HG02973 (cell line): ENCODE data around the gene PKHD1.
A peak's percentile ranks its signal among the peaks of the same experiment; 100 is the strongest.

Source experiments
- ATAC-seq: cut with Tn5 transposase; IDR thresholded peaks from one replicate; pipeline ENCODE4 v1.9.1; 2021; ENCODE audit warnings: moderate library complexity; ENCODE audit not compliant: unreplicated experiment

Gene PKHD1

DNA sequence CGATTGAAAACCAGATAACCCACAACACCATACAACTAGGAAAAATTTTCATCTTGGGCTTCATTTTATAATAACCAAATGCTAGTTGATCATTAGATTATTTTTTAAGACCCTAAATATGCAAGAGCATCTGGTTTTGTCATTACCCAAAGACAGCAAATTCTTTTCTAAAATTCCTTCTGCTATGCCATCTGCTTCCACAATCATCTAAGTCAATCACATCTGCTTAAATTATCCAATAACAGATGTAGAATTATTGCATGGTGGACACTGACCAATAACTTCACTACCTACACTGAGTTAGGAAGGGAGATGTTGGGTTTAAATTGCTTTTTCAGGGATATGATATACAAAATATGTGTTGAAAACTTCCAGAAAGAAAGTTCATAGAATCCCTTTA, 41.9 kb downstream of the PKHD1 start:
- no peak for ATAC-seq

DNA sequence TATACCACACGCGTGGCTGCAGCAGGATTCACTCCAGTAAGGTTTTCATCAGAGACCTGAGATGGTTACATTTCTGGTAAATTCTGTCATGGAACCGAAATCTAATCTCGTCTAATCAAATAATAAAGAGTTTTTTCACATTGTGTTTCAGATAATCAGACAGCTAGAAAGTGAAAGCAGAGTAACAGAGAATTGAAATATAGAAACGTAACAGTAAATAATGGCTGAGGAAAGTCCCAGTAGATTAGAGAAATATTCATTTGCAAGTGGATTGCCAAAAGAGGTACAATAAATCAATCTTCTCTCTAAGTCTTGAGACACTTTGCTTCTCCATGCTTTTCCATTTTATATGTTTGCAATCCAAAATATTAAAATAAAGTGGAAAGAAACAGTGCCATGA, 42.4 kb downstream of the PKHD1 start:
- no peak for ATAC-seq

DNA sequence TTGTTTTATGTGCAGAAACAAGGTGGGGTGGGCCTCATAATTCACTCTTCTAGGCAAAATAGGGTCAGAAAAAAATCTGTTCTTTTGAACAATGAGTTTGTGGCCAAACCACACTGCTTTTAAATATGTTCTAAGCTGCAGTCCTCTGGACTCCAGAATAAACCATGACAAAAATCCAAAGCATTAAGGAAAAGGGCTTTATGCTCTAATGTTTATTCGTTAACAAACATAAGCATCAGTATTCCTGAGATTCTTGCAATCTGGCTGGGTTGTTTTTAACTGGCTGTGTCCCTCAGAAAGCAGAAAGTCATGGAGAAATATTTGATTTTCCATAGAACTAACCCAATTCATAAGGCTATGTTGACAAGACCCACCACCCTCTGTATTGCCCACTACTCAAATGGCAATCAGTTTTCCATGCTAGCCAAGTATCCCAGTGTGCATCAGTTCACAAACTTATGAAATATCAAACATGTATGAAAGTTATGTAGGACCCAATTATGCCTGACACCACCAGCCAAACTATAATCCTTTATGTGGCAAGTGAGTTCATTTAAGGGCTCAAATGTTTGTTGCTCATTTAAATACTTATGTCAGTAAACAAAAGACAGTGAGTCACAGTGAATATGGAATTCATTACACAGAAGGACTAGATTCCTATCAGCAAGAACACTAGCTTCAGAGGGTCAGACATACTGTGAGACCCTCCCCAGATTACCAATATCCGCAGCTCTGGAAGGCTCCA, 45.1 kb downstream of the PKHD1 start:
- no peak for ATAC-seq

DNA sequence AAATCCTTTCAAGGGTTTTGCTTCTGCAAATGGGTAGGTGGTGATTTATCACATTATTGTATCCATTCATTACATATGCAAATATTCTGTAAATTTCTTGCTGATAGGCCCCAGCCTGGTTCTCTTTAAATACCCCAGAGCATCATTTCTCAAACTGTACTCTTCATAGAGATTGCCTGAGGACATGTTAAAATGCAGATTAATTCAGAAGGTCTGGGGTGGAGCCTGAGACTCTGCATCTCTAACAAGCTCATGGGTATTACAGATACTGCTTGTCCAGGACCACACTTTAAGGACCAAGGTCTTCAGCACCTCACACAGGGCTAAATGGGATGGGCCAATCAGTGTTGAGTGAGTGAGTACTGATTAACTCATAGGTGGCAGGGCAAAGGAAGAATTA, 46.3 kb downstream of the PKHD1 start:
- no peak for ATAC-seq

DNA sequence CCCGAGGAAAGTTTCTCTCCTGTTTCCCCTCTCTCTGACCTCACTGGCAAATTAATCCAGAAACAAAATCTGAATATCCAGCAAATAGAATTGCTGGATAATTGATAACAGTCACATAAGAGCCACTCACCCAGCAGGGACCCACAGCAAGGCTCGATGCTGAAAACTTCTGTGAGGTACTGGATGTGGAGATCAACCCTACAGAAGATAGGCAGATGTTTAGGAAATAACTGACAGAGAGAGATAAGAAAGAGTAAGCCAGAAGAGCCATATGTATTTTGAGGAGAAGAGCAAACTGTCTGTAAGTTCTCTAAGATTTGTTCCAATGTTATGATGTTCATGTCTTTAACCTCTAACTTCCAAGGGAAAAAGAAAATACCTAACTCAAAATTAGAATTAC, 59.7 kb downstream of the PKHD1 start:
- no peak for ATAC-seq

DNA sequence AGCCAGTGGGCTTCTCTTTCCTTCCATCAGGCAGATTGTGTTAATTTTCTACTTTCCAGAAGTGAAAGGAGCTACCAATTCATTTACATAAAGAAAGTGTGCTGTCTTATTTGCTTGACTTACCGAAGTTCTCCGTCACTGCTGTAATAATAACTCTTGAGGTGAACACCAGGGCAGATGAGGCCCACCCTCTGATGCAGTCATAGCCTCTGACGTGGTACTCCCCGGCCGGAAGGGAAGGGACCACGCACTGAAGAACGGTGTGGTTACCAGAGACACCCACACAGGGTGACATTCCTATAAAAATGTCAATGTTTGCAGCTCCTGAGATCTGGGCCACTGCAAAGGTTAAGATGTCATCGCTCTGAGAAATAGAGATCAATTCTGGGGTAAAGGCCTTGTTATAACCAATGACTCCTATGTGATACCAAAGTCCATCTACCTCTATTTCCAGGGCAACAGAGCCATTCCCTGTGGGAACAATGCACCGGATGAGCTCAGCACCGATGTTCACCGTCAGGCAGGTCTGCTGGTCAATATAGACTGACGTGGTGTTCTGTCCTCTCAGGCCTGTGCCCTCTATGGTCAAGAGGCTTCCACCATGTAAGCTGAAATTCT, 62.9 kb downstream of the PKHD1 start:
- no peak for ATAC-seq

DNA sequence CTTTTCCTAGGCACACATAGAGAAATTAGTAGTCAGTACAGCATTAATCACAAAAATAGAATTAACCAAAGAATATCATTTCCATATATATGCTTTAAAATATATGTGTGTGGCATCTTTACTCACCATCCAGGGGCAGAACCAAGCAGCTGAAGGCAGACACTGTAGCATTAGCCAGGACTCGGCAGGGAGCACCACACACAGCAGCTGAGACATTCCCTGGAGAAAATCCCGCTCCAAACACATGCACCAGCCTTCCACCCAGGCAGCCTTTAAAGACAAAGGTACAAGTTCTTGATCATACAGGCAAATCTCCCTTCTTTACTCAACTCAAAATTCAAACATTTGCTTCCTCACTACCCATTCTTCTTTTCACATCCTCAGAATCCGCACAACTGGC, 64.7 kb downstream of the PKHD1 start:
- no peak for ATAC-seq

DNA sequence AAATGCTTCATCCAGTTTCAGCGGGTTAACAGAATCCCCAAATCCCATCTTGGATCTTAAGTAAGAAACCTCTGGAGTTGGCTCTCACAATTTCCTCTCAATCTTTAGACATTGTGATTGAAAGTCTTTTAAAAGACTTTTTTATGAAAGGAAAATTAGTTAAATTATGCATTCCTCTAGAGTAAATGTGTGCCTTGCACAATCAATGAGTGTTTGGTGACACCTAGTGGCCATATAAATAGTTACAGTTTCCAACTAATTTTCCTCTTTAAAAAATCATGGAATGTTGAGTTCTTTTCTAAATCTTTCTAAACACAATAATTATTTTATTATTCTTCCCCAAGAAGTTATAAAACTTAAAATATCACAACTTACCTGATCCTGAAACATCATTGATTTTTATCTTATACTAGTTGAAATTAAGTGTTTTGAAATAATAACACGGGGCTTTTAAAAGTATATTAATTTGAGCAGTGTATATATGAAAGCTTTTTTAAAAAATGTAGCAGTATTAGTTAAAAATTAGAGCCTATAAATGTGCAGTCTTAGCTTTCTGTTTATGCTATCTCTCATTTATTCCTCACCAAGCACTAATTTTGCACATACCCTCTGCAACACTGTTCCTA, 66.4 kb downstream of the PKHD1 start:
- no peak for ATAC-seq

DNA sequence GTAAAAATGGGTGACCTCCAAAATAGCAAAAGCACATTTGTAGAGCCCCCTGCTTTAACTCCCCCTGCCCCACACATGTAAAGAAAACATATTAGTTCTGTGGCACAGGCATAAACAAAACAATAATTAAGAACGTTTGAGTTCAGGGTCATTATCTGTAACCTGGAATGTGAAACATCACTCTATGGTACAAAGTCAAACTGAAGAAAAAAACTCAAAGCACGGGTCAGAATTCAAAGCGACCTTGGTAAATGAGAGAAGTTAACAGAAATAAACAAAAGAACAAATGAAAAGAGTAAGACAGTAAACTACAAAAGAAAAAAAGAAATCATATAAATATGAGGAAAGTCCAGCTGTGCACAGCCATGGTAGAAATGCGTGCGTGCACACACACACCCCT, 67.5 kb downstream of the PKHD1 start:
- ATAC-seq: no peak

DNA sequence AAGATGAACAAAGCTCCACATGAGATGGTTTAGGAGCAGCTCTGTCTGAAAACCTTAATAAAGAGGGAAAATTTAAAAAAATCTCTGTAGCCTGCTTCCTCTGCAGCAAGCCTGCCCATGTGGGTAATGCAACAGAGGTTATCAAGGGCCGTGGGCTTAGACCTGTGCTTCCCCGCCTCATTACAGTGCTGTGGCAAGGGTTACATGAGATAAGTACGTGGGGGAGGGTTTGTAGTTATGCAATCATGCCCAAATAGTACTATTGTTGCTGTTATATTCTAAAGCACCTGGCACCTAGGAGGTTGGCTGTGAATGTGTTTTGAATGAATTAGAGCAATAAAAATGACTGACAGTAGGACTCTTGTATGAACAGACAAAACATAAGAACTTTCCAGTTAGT, 68.3 kb downstream of the PKHD1 start:
- no peak for ATAC-seq

DNA sequence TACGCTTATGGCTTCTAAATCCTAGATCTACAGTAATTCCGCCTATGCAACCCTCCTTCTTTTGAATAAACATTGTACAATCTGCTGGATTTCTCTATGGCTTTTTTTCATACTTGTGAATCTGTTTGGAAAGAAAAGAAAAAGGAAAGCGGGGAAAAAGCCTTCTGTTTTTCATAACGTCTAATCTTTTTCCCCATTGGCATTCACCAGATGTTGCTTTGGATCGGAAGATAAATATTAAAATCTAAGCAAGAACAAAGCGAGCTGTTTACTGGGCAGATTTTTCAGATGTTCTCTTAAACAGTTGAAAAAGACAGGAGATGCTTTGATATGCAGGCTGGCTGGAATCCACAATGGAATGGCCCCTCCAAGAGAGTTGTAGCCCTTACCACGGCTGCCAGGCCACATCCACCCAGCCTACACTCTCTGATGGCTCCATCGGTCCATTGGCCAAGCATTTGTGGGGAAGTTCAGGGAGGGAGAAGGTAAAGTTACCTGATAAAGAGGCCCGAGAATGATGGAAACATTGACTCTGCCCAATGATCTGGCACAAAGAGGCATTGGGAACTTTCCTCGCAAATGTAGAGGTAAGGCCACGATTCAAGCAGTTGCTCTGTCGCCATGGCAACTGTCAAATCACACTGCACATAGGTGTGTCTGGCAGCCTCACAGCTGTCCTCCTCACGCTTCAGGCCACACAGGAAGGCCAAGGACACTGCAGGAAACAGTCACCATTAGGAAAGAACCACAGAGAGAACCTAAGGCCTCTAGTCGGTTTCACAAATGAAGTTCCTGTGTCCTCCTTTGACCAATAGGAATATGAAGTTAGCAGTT, 70.3 kb downstream of the PKHD1 start:
- no peak for ATAC-seq

DNA sequence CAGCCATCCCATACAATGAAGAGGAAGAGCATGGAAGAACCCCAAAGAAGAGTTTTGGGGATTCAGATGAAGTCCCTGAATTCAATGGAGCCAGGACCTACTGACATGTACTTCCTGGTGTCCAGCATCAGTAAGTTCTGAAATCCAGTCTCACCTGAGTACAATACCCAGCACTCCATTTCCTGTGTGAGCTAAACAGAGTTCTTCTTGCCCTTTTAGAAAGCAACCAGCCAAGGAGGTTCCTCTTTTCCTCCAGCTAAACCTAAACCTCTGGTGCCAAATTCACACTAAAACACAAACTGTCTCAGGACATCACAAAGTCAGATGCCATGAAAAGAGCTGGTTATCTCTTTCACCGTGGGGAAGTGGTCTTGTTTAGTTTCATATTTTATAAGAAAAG, 71.5 kb downstream of the PKHD1 start:
- ATAC-seq: no peak

DNA sequence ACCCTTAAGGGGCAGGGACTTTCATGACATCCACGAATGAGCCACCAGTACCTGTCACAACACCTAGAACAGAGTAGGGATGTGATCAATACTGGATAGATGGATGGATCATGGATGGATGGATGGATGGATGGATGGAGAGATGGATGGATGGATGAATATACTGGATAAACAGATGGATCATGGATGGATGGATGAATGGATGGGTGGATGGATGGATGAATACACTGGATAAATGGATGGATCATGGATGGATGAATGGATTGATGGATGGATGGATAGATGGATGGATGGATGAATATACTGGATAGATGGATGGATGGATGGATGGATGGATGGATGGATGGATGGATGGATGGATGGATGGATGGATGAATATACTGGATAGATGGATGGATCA, 73.0 kb downstream of the PKHD1 start:
- no peak for ATAC-seq

DNA sequence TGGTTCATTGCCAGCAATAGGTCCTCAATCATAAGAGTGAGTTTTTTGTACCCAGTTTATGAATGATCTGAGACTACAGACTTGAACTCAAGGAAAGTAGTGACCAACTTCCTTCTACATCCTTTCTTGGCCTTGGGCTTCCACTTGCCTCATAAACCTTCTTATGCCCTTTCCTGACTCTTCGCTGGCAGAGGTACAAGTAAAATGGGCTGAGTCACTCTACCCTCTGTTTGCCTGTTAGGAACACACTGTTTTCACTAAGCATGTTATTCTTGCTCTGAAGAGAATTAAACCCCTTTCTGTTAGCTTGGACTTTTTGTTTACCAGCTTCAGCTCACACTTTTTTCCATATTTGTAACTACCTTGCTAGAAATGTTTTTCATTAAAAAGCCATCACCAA, 74.4 kb downstream of the PKHD1 start:
- ATAC-seq: no peak

DNA sequence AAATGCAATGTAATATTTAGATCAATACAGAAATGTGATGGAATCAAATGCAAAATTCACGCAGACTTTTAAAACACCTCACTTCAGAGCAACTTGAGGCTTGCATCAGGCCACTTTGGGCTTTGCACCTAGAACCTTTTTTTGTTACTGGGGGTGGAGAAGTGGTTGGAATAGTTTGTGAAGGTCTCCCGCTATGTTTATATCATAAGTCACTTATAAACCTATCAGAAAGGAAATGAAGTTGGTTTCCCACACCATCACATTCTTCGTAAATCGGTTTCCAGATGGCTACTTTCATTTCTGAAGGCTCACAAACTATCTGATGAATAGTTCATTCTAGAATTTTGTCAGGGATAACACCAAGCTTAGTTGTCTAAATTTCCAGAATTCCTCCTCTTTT, 74.8 kb downstream of the PKHD1 start:
- no peak for ATAC-seq

DNA sequence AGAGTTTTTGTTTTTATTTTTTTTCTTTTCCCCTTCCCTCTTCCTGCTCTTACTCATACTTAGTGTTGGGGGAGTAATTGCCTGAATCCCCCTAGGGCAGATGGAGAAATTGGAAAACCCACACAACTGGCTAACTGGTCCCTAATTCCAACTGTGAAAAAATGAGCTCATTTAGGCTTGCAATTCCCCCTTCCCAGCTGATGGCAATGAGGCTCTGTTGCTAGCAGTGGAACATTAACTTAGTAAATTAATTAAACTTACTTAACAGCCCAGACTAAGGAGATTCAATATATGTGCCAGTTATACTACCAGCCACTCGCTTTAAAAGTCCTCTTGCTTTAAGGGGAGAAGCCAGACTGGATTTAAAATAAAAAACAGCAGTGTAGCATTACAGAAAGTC, 76.6 kb downstream of the PKHD1 start:
- ATAC-seq: no peak

DNA sequence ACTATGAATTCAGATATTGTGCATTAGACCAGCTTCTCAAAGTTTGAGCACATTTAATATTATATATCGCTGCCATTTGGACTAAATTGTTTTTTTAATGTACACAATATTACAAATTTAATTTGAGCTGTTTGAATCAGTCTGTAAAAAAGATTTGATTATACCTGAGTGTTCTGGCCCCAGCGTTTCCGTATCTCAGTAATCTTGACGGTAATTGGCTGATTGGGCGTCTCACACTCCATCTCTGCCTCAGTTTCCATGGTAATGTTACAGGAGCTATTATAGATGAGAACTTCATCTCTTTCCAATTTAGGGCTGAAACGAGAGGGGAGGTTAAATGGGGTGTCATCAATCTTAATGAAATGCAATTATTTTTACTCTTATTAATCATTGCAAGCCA, 77.3 kb downstream of the PKHD1 start:
- ATAC-seq: no peak

DNA sequence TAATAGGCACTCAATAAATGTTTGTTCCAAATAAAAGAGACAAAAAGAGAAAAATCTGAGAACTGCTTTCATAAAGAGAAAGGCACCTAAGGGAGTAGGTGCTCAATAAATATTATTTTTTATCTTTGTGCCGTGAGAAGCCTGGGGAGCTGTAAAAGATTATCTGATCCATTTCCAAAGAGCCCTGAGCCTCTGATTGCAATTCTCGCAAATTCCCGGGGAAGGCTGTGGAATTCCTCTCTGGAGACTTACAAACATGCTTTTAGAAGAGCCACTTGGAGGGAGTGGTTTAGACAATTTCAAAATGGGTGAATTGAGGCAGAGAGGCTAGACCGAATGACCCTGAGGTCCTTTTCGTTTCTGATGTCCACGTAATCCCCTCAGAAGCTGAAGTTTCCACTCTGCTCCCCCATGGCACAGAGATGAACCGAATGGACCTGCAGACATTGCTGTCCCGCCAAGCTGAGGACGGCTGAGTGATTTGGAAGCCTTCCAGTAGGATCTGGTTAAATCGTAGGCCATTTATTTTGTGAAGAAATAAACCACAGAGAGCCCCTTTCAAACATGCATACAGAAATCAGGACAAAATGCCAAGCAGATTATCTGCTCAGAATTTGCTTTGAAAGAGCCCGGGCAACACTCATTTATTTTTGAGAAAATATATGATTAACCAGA, 77.8 kb downstream of the PKHD1 start:
- no peak for ATAC-seq

DNA sequence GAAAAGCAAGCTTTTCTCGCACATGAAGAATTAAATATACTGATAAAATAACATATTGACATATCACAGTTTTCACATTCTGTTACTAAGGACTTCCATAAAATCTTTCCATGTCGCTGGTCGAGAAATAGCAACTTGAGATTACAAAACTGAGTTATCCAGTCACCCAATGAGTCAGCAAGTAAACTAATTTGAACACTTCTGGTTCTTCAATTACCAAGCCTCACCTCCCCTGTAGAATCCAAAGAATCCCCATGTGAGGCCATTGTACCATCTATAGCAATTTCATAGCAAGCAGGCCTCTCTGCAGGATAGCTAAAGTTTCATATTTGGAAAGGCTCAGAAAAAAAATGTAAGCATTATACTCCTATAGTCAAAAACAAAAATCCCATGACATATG, 87.3 kb downstream of the PKHD1 start:
- ATAC-seq: no peak

DNA sequence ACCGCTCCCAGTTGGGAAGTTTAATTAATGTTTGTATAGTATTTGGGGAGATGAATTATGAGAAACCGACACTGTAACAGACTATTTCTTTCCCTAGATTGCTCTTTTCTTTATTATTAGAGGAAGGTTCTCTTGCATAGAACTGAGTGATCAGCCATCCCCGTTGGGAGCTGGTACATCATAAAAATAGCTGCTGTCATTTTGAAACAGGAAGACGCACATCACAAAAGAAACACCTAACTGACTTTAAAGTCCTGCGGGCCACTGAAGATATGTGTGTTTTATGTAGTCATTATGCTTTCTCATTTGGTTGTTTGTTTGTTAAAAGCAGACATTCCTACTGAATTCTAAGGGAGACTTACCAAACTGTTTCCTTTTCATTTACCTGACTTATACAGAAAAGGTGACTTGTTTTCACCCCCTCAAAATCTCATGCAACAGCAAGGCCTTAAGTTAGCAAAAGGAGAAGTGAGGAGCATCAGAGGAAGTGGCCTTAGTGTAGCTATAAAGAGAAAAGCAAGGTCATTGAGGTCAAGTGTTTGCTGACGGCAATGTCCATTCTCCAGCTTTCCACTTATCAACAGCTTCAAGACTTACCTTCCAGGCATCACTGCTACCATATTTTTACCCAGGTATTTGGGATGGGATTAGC, 91.0 kb downstream of the PKHD1 start:
- peak; percentile 95 for ATAC-seq
